Measurements from ENCODE around the gene LDLRAD4. TPM values are rescaled to one million over a fixed set of nuclear protein-coding genes. Genes with fewer than 3 reads are reported as not detected.

LDLRAD4 gene
- total and polyA plus RNA-seq, 2 donors (not counting 1 experiment from before 2014, with no cell fraction given): 13.9 to 35.7 TPM

DNA sequence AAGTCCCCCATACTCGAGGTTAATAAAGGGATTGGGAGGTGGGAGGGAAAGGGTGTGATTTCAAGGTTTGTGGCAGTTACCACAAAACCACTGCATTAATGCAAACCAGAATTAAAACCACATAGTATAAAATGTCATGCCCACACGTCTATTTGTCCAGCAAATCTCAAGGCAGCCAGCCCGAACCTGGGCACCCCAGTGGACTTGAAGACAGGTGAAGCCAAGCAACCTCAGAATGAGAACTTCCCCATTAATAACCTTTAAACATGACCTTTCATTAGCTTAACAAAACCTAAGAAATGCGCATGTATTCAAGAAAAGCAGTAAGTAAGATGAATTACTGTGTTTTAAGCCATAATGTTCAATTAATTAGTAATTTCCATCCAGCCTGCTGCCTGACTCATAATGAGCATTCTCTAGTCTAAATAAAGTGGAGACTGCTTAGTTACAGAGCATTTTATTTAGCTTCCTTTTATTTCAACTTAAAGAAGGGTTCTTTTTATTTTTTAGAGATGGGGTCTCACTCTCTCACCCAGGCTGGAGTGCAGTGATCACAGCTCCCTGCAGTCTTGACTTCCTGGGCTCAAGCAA lies 278.2 kb downstream of the LDLRAD4 start:
- WGBS (ENCODE audit: insufficient coverage): 72% methylated on average over 2 of the region's 4 CpGs
- H3K27ac Mint-ChIP-seq: no peak overlapping the region
- intact Hi-C loops (cut with micrococcal nuclease): no loop called here

DNA sequence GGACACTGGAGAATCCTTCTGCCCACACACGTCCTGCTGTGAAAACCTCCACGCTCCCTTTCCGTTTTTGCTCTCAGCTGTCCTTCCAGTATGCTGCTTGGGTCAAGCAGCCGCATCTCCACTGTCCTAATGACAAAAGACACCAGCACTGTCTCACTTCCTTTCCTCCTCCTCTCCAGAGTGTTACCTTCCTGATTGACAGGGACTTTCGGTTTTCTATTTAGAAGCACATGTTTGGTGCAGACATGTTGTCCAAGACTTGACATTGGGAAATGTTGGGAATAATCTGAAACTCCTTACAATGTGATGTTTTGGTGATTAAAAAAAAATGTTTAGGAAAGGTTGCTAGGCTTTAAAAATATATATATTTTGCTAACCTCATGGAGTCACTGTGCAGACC lies 281.2 kb downstream of the LDLRAD4 start:
- POLR2A ChIA-PET: no interaction called here
- intact Hi-C loops (cut with micrococcal nuclease): no loop called here
- DNase-seq: no peak
- Mint-ChIP-seq H3K27ac (no peak overlapping the region), H3K4me1 (peaks cover 18% of the 10 kb centered on the region), H3K4me3 (no peak overlapping the region), H3K9me3 (ENCODE audit: insufficient read depth) (peaks cover 3% of the 10 kb centered on the region), H3K27me3 (no peaks in the 10 kb centered on the region)
- peaks cover 0 to 6% of the 10 kb centered on the region in 2 experiments for H3K36me3 ChIP-seq (replicated peaks in 1 of 2; ENCODE audit: control extremely low read depth in 1 of 2, control insufficient read depth in 1 of 2, extremely low read depth in 1 of 2, insufficient read depth in 2 of 2, low read length in 1 of 2)
- no peak overlapping the region for H3K4me2 ChIP-seq (replicated peaks; ENCODE audit: low read depth, low read length, poor library complexity, severe bottlenecking)
- no peaks in the 10 kb centered on the region for H3K79me2 ChIP-seq (ENCODE audit: control insufficient read depth, insufficient read depth, low read length)
- ATAC-seq (ENCODE audit: low read depth): no peak
- H3K27me3 ChIP-seq (replicated peaks in 1 of 4; ENCODE audit: control extremely low read depth in 1 of 4, control insufficient read depth in 3 of 4, insufficient read depth in 4 of 4, low read length in 3 of 4): no peaks in the 10 kb centered on the region
- H3K4me1 ChIP-seq (ENCODE audit: control insufficient read depth in 2 of 2, insufficient read depth in 2 of 2, low read length in 2 of 2): peaks cover 0 to 18% of the 10 kb centered on the region in 2 donors
- CTCF ChIA-PET: no interaction called here
- TF ChIP-seq, protein P1, sequence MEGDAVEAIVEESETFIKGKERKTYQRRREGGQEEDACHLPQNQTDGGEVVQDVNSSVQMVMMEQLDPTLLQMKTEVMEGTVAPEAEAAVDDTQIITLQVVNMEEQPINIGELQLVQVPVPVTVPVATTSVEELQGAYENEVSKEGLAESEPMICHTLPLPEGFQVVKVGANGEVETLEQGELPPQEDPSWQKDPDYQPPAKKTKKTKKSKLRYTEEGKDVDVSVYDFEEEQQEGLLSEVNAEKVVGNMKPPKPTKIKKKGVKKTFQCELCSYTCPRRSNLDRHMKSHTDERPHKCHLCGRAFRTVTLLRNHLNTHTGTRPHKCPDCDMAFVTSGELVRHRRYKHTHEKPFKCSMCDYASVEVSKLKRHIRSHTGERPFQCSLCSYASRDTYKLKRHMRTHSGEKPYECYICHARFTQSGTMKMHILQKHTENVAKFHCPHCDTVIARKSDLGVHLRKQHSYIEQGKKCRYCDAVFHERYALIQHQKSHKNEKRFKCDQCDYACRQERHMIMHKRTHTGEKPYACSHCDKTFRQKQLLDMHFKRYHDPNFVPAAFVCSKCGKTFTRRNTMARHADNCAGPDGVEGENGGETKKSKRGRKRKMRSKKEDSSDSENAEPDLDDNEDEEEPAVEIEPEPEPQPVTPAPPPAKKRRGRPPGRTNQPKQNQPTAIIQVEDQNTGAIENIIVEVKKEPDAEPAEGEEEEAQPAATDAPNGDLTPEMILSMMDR (IDR thresholded peaks at IDR 0.05): no peak
- no peak for TF ChIP-seq EZH2 (IDR thresholded peaks at IDR 0.05; ENCODE audit: borderline replicate concordance, insufficient read depth, low read depth, low read length, poor library complexity, severe bottlenecking)
- H3K9me3 ChIP-seq (ENCODE audit: control extremely low read depth in 1 of 3, control insufficient read depth in 2 of 3, insufficient read depth in 1 of 3, low read length in 2 of 3): peaks cover 0 to 21% (median 0%) of the 10 kb centered on the region in 3 donors
- no peak overlapping the region for H2AFZ ChIP-seq (ENCODE audit: insufficient read depth, low read depth, low read length, poor library complexity, severe bottlenecking)
- H3K4me3 ChIP-seq (ENCODE audit: control extremely low read depth in 1 of 5, extremely low read depth in 1 of 5, insufficient read depth in 1 of 5, low read depth in 2 of 5, low read length in 4 of 5): no peak overlapping the region
- WGBS (ENCODE audit: insufficient coverage): 92% methylated on average over 4 of the region's 5 CpGs
- no peak overlapping the region for H3K9ac ChIP-seq (ENCODE audit: low read length)
- H4K20me1 ChIP-seq (ENCODE audit: control insufficient read depth, insufficient read depth, low read length, poor library complexity, severe bottlenecking): no peaks in the 10 kb centered on the region
- H3K27ac ChIP-seq (ENCODE audit: low read length in 2 of 2): no peak overlapping the region

More for the DNA sequence above, 278.2 kb downstream of the LDLRAD4 start:
- Histone ChIP-seq H4K20me1 (ENCODE audit: control insufficient read depth, insufficient read depth, low read length, poor library complexity, severe bottlenecking) (no peaks in the 10 kb centered on the region), H3K79me2 (ENCODE audit: control insufficient read depth, insufficient read depth, low read length) (peaks cover 7% of the 10 kb centered on the region), H3K27ac (ENCODE audit: low read length in 2 of 2) (no peak overlapping the region), H3K9ac (ENCODE audit: low read length) (no peak overlapping the region), H3K4me2 (replicated peaks; ENCODE audit: low read depth, low read length, poor library complexity, severe bottlenecking) (no peak overlapping the region), H3K4me3 (ENCODE audit: control extremely low read depth in 1 of 5, extremely low read depth in 1 of 5, insufficient read depth in 1 of 5, low read depth in 2 of 5, low read length in 4 of 5) (no peak overlapping the region), H3K27me3 (replicated peaks in 1 of 4; ENCODE audit: control extremely low read depth in 1 of 4, control insufficient read depth in 3 of 4, insufficient read depth in 4 of 4, low read length in 3 of 4) (no peaks in the 10 kb centered on the region), H3K9me3 (ENCODE audit: control extremely low read depth in 1 of 3, control insufficient read depth in 2 of 3, insufficient read depth in 1 of 3, low read length in 2 of 3) (peaks cover 0 to 21% (median 0%) of the 10 kb centered on the region in 3 donors), H3K36me3 (replicated peaks in 1 of 2; ENCODE audit: control extremely low read depth in 1 of 2, control insufficient read depth in 1 of 2, extremely low read depth in 1 of 2, insufficient read depth in 2 of 2, low read length in 1 of 2) (peaks cover 0 to 13% of the 10 kb centered on the region in 2 experiments), H3K4me1 (ENCODE audit: control insufficient read depth in 2 of 2, insufficient read depth in 2 of 2, low read length in 2 of 2) (peaks cover 0 to 14% of the 10 kb centered on the region in 2 donors), H2AFZ (ENCODE audit: insufficient read depth, low read depth, low read length, poor library complexity, severe bottlenecking) (no peak overlapping the region)
- peaks cover 13% of the 10 kb centered on the region for H3K4me1 Mint-ChIP-seq
- ChIA-PET POLR2A (no interaction called here), CTCF (no interaction called here)
- no peak for ATAC-seq (ENCODE audit: low read depth)
- H3K27me3 Mint-ChIP-seq: no peaks in the 10 kb centered on the region
- peaks cover 3% of the 10 kb centered on the region for H3K9me3 Mint-ChIP-seq (ENCODE audit: insufficient read depth)
- TF ChIP-seq, protein P1 (IDR thresholded peaks at IDR 0.05): no peak
- no peak for TF ChIP-seq EZH2 (IDR thresholded peaks at IDR 0.05; ENCODE audit: borderline replicate concordance, insufficient read depth, low read depth, low read length, poor library complexity, severe bottlenecking)
- DNase-seq: no peak
- no peak overlapping the region for H3K4me3 Mint-ChIP-seq
